Activated T-helper 1 cell treated with anti-CD3 and anti-CD28 coated beads, Interleukin-2, amount 50 U/mL, for 16 hours (primary cell): ENCODE data around the gene EHBP1L1.
"Not testable (repeated sequence)": the region's sequence is repeated elsewhere in the genome, so short reads cannot be mapped to it uniquely, and the experiment has no call there.

Source experiments
- DNase-seq, 2 donors: peaks; one replicate each; pipeline ENCODE4 v3.0.0-alpha.2; 2020; ENCODE audit warnings: low read depth in 1 of 2, low spot score in 1 of 2

Gene EHBP1L1

DNA sequence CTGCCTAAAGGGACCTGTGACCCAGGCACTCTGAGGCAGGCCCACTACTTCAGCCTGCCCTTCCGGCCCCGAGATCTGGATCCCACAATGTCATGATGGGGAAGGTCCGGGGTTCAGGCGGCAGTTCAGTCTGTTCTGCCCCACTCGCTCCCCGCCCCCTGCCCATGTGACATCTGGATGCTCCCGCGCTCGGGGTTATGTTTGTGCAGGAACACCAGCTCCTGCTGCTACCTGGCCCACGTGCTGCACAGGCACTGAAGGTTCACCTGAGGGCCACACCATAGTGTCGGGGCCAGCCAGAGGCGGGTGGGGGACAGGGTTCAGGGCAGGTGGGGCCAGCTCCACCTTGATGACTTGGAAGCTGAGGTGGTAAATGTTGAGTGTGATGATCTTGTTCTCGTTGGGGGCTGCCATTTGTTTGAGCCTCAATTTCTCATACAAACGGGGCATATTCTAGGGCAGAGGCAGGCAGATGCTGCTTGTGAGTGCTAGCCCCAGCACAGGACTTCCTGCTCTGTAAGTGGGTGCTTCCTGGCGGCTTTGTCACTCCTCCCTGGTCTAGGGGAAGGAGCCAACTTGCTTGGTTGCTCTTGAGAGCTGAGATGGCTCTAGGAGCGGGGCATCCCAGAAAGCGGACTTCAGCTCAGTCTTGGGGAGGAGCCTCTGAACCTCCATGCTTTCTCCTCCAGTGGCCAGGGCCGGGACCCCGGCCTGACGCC, 57.7 kb downstream of the EHBP1L1 start:
- DNase-seq: no peak

DNA sequence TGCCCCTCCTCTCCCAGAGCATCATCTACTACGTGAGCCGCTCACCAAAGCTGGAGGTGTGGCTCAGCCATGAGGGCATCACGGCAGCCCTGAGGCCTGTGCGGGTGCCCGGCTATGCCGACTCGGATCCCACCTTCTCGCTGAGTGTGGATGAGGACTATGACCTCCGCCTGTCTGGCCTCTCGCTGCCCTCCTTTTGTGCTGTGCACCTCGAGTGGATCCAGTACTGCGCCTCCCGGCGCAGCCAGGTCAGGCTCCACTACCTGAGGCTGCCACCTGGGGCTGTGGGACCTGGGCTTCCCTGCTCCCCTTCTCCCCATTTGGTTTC, 58.2 kb downstream of the EHBP1L1 start:
- DNase-seq: no peak

DNA sequence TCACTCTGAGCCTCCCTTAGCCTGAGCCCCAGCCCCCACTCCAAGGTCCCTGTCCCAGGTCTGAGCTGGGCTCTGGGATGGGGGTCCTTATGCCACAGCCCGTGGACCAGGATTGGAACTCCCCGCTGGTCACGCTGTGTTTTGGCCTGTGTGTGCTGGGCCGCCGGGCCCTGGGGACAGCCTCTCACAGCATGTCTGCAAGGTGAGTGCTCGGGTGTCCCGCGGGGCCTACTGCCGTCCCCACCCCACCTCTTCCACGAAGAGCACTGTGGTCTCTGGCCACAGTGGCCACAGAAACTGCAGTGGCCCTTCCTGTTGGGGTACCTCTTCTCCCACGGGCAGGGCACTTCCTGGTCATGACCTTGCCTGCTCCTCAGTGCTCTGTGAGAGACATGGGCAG, 58.6 kb downstream of the EHBP1L1 start:
- DNase-seq: no peak

DNA sequence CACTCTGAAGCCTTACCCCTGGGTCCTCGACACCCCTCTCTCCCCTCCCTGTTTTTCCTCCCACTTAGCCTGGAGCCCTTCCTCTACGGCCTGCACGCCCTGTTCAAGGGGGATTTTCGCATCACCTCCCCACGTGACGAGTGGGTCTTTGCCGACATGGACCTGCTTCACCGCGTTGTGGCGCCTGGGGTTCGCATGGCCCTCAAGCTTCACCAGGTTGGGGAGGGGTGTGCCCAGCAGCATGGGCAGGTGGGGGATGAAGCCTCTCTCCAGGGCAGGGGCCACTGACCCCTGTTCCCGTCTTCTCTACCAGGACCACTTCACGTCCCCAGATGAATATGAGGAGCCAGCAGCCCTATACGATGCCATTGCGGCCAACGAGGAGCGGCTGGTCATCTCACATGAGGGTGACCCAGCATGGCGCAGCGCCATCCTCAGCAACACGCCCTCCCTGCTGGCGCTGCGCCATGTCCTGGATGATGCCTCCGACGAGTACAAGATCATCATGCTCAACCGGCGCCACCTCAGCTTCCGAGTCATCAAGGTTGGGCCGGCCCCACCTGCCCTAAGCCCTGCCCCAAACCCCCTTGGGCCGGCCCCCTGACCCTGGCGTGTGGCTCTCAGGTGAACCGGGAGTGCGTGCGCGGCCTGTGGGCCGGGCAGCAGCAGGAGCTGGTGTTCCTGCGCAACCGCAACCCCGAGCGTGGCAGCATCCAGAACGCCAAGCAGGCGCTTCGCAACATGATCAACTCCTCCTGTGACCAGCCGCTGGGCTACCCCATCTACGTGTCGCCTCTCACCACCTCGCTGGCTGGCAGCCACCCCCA, 59.3 kb downstream of the EHBP1L1 start:
- no peak for DNase-seq

DNA sequence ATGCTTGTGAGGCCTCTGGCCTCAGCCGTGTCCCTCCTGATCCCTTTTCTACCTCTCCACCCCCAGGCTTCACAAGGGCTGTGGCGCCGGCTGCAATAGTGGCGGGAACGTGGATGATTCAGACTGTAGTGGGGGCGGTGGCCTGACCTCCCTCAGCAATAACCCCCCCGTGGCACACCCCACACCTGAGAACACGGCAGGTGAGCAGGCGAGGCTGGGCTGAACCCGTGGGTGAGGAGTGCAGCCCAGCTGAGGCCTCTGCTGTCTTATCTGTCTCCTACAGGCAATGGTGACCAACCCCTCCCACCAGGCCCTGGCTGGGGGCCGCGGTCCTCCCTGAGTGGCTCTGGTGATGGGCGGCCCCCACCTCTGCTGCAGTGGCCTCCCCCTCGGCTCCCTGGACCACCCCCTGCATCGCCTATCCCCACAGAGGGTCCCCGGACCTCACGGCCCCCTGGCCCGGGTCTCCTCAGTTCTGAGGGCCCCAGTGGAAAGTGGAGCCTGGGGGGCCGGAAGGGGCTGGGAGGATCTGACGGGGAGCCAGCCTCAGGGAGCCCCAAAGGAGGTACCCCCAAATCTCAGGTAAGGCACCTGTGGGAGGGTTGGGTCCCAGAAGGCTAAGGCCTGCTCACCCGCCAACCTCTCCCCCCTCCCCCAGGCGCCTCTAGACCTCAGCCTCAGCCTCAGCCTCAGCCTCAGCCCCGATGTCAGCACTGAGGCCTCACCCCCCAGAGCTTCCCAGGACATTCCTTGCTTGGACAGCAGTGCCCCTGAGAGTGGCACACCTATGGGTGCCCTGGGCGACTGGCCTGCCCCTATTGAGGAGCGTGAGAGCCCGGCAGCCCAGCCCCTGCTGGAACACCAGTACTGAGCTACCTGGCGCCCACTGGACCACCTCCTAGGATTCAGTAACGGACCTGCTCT, 60.5 kb downstream of the EHBP1L1 start:
- no peak for DNase-seq

DNA sequence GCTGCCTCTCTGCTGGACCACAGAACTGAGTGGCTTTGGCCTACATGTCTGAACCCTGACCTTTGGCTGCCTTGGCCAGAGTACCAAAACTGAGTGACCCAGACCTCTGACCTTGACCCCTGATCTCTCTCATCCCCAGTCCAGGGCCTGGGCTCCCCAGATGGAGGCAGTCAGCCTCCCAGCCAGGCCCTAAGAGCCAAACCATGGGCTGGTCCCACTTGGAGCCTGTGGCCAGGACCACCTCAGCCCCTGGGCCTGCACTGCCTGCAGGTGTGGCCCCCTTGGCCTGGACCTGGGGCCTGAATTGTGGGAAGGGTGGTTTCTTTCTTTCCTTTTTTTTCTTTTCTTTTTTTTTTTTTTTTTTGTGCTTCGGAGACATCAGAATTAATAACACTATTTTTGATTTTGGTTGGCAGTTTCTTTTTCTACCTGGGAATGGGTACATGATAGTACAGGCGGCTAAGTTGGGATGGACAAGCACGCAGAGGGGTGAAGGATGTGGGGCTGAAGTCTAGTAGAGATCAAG, 61.2 kb downstream of the EHBP1L1 start:
- DNase-seq: no peak

DNA sequence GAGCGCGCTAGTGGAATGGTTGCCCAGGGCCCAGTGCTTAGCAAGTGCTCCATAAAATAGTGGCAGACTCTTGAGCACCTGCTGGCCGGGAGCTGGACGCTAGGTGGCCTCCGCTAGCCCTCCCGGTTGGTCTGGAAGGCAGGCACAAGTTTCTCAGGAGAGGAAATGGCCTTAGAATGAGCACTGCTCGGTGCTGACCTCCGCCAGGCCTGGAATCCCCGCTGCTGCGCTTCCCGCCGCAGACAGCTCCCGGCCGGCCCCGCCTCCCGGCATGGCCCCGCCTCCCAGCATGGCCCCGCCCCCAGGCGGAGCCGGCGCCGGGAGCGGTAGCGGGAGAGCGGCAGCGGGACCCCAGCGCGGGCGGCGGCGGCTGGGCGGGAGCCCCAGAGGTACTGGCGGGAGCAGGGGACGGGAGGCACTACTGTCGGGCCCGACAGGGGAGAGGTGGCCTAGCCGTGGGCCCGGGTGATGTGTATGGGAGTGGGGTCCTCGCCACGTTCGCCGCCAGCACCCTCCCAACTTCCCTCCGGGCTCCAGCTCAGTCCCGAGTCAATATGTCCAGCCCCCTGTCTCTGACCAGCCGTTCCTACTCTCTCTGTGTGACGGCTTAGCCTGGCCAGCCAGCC, 62.1 kb downstream of the EHBP1L1 start, which contains the start of gene SIPA1:
Gene SIPA1 (plus strand): TSS at position 308 of the 626 bp plus-strand sequence. CDS start 2,821 bp downstream, outside the sequence.
- peak; percentile 47 to 59 for DNase-seq

DNA sequence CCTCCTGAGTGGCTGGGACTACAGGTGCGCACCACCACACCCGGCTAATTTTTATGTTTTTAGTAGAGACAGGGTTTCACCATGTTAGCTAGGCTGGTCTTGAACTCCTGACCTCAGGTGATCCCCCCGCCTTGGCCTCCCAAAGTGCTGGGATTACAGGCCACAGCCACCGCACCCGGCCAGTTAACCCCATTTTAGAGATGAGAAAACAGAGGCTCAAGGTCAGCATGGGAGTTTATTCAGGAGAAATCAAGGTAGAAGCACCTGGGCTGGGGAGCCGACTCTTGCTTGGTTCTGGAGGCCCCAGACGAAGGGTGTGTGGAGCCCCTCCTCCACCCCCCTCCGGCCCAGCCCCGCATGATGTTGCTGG, 63.4 kb downstream of the EHBP1L1 start:
- not testable (repeated sequence) for DNase-seq

DNA sequence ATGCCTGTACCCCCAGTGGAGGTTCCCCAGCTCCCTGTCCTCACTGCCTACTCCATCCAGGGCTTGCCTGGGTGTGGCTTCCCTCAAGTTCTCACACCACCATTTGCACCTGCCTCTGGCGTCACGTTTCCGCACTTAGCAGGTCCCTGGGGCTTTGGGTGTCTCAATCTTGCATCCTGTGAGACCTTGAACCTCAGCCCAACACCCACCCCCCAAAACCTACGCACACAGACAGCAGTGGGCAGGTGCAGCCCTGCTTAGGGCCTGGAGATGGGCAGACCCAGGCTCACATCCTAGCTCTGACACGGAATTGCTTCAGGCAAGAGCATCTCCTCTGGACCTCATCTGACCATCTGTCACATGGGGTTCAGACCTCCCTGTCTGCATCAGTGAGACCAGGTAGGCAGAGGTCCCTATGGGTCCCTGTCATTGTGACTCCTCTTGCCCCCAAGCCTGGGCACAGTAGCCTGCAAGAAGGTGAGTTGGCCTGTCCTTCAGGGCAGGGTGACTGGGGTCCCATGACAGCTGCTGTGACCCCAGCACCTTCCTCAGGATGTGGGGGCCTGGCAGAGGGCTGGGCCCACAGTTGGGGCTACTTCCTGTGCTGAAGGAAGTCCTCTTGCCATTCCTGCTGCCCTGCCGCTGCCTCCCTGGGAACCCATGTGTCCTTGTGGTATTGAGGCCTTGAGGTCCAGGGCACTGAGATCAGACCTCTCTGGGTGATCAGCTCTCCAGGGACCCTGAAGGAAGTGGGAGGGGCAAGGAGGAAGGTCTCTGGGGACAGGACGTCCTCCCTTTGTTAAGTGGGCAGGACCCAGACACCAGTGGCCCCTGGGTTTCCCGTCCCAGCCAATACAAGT, 64.0 kb downstream of the EHBP1L1 start:
- peak; percentile 44 to 49 for DNase-seq

DNA sequence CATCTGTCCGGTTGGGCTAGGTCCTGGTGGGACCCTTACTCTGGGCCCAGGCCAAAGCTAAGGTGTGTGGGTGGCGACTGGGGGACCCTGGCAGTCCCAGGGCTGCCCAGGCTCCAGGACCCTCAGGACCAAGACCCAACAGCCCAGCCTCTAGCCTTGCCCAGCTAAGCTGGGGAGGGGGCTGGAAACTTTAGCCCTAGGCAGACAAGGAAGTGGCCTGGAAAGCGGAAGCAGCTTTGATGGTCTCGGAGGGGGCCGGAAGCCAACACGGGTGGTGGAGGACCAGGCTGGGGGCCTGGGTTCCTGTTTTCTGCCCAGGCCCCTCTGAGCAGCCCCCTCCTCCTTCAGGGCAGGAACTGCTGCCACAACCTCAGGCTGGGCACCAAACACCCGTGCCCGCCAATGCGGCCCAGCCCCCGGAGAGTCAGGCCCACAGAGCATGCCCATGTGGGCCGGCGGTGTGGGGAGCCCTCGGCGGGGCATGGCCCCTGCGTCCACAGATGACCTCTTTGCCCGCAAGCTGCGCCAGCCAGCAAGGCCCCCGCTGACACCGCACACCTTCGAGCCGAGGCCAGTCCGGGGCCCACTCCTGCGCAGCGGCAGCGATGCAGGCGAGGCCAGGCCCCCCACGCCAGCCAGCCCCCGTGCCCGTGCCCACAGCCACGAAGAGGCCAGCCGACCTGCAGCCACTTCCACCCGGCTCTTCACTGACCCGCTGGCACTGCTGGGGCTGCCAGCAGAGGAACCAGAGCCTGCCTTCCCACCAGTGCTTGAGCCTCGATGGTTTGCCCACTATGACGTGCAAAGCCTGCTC, 64.8 kb downstream of the EHBP1L1 start:
- DNase-seq: no peak

DNA sequence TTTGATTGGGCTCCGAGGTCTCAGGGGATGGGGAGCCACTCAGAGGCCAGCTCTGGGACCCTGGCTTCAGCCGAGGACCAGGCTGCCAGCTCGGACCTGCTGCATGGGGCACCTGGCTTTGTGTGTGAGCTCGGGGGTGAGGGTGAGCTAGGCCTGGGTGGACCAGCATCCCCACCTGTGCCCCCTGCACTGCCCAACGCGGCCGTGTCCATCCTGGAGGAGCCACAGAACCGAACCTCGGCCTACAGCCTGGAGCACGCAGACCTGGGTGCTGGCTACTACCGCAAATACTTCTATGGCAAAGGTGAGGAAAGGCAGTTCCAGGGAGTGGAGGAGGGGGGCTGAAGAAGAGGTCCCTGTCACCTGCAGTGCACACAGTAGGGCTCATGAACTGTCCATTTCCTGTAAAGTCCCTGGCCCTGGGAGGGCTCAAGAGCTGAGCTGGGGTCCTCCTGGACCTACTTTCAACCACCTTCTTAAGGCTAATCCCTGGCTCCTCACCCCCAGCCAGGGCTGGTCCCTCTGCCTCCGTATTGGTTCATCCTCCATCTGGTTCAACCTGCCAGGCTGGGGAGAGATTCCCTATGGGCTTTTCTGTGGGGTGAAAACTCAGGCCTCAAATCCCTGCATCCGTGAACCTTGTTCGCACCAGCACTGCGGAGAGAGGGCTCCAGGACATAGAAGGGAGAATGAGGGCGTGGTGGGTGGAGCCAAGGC, 65.6 kb downstream of the EHBP1L1 start:
- DNase-seq: no peak
